ENCODE measurements around the gene MTERF1. TPM values are rescaled to one million over a fixed set of nuclear protein-coding genes. Genes with fewer than 3 reads are reported as not detected.

The MTERF1 gene
- total RNA-seq, 1 experiment from 2014 or later: 19.8 TPM

DNA sequence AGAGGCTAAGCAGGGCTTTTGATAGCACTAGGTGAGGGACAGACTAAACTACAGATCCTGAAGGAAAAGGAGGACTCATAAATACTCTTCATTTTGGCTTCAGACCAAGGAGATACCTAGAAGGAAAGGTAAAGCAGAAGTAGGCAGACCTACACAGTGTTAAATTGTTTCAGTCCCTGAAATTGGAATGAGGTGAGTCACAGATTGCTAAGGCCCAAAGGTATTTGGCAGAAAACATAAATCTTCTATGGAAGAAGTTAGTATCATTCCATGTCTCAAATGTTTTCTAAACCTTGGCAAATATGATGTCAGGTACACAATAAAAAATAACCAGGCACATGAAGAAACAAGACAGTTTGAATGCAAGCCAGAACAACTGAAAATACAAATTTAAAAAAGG is 30.0 kb downstream of the MTERF1 start:
- Mint-ChIP-seq H3K36me3 (ENCODE audit: insufficient read depth in 1 of 3, low read depth in 3 of 3) (peaks cover 0 to 7% (median 0%) of the 10 kb centered on the region in 3 experiments; a peak in 1 of 7 replicates), H3K27me3 (ENCODE audit: low read depth) (no peaks in the 10 kb centered on the region), H3K27ac (no peak overlapping the region), H3K4me3 (no peak overlapping the region), H3K9me3 (peaks cover 5 to 8% of the 10 kb centered on the region in 2 experiments; a peak in 4 of 5 replicates), H3K4me1 (peaks cover 9 to 14% of the 10 kb centered on the region in 2 experiments; a peak in 3 of 4 replicates)
- Histone ChIP-seq H3K4me1 (ENCODE audit: insufficient read depth, low read length) (no peaks in the 10 kb centered on the region), H3T11ph (ENCODE audit: low read length) (no peak overlapping the region), H3K56ac (ENCODE audit: insufficient read length, low read depth, low read length) (no peak overlapping the region), H4K20me1 (ENCODE audit: control insufficient read depth, insufficient read depth, insufficient read length) (no peaks in the 10 kb centered on the region), H2BK5ac (ENCODE audit: insufficient read length, low read length) (no peak overlapping the region), H3K79me1 (ENCODE audit: insufficient read depth, low read depth, low read length, poor library complexity, severe bottlenecking) (no peaks in the 10 kb centered on the region), H2BK12ac (ENCODE audit: insufficient read length, low read depth, low read length) (no peak overlapping the region), H2BK15ac (ENCODE audit: low read depth, low read length) (no peak overlapping the region), H3K23me2 (ENCODE audit: insufficient read length, low read depth, low read length, poor library complexity, severe bottlenecking) (no peaks in the 10 kb centered on the region), H4K5ac (ENCODE audit: insufficient read length, low read depth, low read length) (no peak overlapping the region), H3K79me2 (ENCODE audit: insufficient read depth, low read length) (no peaks in the 10 kb centered on the region), H3K9me3 (ENCODE audit: control insufficient read depth, low read depth, low read length) (no peaks in the 10 kb centered on the region), H3K23ac (ENCODE audit: insufficient read length, low read depth, low read length) (no peak overlapping the region), H3K18ac (ENCODE audit: insufficient read length, low read depth, low read length) (no peak overlapping the region), H3K4ac (ENCODE audit: low read depth, low read length) (no peak overlapping the region), H4K8ac (replicated peaks; ENCODE audit: insufficient read length, low read depth, low read length) (no peak overlapping the region), H3K9ac (ENCODE audit: extremely low read depth, insufficient read length, low read length) (no peak overlapping the region), H3K14ac (ENCODE audit: insufficient read depth, low read length) (no peak overlapping the region), H2BK20ac (ENCODE audit: low read depth, low read length, poor library complexity, severe bottlenecking) (no peak overlapping the region), H3K27ac (ENCODE audit: insufficient read length, low read depth, low read length) (no peak overlapping the region), H2AK5ac (ENCODE audit: insufficient read length, low read length) (no peak overlapping the region), H3K4me2 (ENCODE audit: insufficient read depth, insufficient read length, low read length) (no peak overlapping the region), H3K27me3 (ENCODE audit: insufficient read depth, low read length) (no peaks in the 10 kb centered on the region), H4K91ac (ENCODE audit: insufficient read length, low read depth, low read length) (no peak overlapping the region), H2BK120ac (ENCODE audit: low read depth, low read length, poor library complexity, severe bottlenecking) (no peak overlapping the region), H2AFZ (ENCODE audit: low read length) (no peak overlapping the region)
- TF ChIP-seq, protein P1, sequence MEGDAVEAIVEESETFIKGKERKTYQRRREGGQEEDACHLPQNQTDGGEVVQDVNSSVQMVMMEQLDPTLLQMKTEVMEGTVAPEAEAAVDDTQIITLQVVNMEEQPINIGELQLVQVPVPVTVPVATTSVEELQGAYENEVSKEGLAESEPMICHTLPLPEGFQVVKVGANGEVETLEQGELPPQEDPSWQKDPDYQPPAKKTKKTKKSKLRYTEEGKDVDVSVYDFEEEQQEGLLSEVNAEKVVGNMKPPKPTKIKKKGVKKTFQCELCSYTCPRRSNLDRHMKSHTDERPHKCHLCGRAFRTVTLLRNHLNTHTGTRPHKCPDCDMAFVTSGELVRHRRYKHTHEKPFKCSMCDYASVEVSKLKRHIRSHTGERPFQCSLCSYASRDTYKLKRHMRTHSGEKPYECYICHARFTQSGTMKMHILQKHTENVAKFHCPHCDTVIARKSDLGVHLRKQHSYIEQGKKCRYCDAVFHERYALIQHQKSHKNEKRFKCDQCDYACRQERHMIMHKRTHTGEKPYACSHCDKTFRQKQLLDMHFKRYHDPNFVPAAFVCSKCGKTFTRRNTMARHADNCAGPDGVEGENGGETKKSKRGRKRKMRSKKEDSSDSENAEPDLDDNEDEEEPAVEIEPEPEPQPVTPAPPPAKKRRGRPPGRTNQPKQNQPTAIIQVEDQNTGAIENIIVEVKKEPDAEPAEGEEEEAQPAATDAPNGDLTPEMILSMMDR (conservative IDR thresholded peaks at IDR 0.05): no peak
- no peak for DNase-seq

Measured in H9 (cell line).